KOPT-K1 (cell line): ENCODE measurements around the gene TIMP3.
"Not testable (repeated sequence)": the region's sequence is repeated elsewhere in the genome, so short reads cannot be mapped to it uniquely, and the experiment has no call there.

Source experiments
- H3K27ac ChIP-seq: fragments of 200-600 bp; sonication (generic); 2 replicates; pipeline ENCODE4 v1.5.1; 2016; ENCODE audit warnings: antibody characterized with exemption, mild to moderate bottlenecking, low read depth, low read length; ENCODE audit not compliant: poor library complexity, severe bottlenecking
- H3K36me3 ChIP-seq: fragments of 200-600 bp; sonication (generic); 2 replicates; pipeline ENCODE4 v1.5.1; 2017; ENCODE audit warnings: antibody characterized with exemption, mild to moderate bottlenecking, low read length, moderate library complexity; ENCODE audit not compliant: insufficient read depth
- H3K9me3 ChIP-seq: fragments of 200-600 bp; sonication (generic); 2 replicates; pipeline ENCODE4 v1.5.1; 2017; ENCODE audit warnings: antibody characterized with exemption, low read length, mild to moderate bottlenecking; ENCODE audit not compliant: insufficient read depth, poor library complexity, severe bottlenecking

The TIMP3 gene

GRCh38 chr22:32801537-32802236, at the start of gene TIMP3:
TIMP3 (plus strand) TSS chr22:32801705; CDS start chr22:32802002, 297 bp downstream.
- Histone ChIP-seq H3K36me3 (no peaks in the 10 kb centered on the region), H3K27ac (no peak within 1 kb of the TSS), H3K9me3 (no peaks in the 10 kb centered on the region)

GRCh38 chr22:32752326-32752725, 49.2 kb upstream of the TIMP3 start:
- Histone ChIP-seq H3K9me3 (no peaks in the 10 kb centered on the region), H3K36me3 (no peaks in the 10 kb centered on the region), H3K27ac (no peak overlapping the region)

DNA sequence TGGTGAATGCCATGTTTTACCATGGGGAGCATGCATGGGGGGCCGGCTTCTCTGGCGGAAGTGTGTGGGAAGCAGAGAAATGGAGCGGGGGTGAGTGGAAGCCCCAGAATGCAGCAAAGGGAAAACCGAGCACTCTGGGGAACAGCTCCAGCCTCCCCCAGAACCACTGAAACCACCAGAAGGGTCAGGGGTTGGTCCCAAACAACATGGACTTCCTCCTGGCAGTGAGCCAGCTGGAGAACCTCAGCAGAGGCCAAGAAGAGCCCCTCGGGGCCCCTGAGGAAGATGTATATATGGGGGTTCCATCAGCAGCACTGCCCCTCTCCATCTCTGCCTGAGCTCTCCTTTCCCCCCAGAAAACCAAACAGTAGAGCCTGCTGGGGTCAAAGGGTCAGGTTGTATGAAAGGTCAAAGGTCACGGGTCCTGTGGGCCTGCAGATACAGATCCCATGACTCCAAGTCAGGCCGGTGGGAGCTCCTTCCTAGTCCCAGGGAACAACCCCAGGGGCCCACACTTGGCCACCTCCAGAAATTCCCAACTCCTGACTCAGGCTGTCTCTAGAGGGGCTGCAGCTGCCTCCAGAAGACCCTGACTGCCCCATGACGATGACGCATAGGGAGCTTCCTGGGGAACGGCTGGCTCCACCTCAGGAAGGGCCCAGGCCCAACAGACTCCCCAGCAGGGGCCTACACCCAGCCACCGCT, 48.5 kb upstream of the TIMP3 start:
- no peak overlapping the region for H3K27ac ChIP-seq
- H3K36me3 ChIP-seq = no peaks in the 10 kb centered on the region
- H3K9me3 ChIP-seq = no peaks in the 10 kb centered on the region

GRCh38 chr22:32753591-32753990, 47.9 kb upstream of the TIMP3 start:
- Histone ChIP-seq H3K9me3 (no peaks in the 10 kb centered on the region), H3K36me3 (no peaks in the 10 kb centered on the region), H3K27ac (no peak overlapping the region)

- H3K36me3 ChIP-seq = no peaks in the 10 kb centered on the region
- H3K27ac ChIP-seq = no peak overlapping the region
- no peaks in the 10 kb centered on the region for H3K9me3 ChIP-seq
Observed at GRCh38 chr22:32754413-32755041, 47.0 kb upstream of the TIMP3 start.

- not testable (repeated sequence) for H3K27ac ChIP-seq, H3K9me3 ChIP-seq, H3K36me3 ChIP-seq
Observed at GRCh38 chr22:32757086-32757762, 44.3 kb upstream of the TIMP3 start.

DNA sequence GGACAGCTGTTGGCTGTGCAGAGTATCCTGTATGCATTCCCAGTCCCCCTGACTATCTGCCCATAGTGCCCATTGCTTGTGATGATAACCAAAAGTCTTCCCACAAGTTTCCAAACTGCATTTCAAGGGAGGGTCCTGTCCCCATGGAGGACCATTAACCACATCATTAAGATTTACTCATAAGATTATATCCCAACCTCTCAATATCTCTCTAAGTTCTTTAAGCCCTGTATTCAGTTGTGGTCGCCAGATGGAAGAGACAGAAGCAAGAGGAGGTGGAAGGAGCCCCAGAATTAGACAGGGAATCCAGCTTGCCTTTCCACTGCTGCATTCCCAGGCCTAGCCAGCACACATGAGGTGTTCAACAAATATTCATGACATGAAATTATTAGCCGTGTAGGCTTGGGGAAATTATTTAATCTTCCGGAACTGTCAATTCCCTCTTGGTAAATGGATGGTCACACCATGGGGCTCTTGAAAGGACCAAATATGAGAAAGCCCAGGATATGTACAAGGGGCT, 42.6 kb upstream of the TIMP3 start:
- no peak overlapping the region for H3K27ac ChIP-seq
- no peaks in the 10 kb centered on the region for H3K9me3 ChIP-seq

DNA sequence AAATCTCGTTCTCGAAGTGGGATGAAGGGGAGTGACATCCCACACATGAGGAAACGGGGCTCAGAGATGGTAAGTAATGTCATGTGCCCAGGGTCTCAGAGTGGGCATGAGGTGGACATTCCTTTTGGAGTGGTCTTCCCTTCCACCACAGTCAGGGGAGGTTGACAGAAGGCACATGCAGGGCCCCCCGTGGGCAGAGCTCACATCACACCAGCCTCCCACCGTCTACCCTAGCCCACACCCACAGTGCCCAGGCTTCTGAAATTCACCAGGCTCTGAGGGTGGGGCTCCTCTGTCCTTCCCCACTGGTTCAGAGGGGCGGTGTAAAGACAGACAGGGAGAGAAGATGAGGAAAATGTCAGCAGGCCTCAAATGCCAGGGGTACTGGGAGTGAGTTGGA, 41.1 kb upstream of the TIMP3 start:
- no peaks in the 10 kb centered on the region for H3K36me3 ChIP-seq
- H3K9me3 ChIP-seq = no peaks in the 10 kb centered on the region
- no peak overlapping the region for H3K27ac ChIP-seq

More for the DNA sequence above, 42.6 kb upstream of the TIMP3 start:
- H3K36me3 ChIP-seq = no peaks in the 10 kb centered on the region

DNA sequence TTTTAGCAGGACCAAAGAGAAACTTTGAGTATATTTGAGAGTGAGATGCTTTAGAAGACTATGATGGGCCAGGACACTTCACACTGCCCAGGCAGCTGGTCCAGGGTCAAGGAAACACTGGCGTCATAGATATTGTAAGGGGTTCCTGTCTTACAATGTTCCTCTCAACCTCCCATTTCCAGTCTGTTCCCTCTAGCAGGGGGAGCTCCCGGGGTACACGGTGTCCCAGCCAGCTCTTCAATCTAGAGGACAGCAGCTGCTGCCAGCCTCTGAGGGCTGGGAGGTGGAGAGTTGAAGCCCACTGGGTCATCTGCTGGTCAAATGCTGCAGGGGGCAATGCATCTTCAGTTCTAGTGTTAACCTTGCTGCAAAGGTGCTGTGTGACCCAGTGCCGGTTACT, 40.7 kb upstream of the TIMP3 start:
- Histone ChIP-seq H3K27ac (no peak overlapping the region), H3K9me3 (no peaks in the 10 kb centered on the region)

DNA sequence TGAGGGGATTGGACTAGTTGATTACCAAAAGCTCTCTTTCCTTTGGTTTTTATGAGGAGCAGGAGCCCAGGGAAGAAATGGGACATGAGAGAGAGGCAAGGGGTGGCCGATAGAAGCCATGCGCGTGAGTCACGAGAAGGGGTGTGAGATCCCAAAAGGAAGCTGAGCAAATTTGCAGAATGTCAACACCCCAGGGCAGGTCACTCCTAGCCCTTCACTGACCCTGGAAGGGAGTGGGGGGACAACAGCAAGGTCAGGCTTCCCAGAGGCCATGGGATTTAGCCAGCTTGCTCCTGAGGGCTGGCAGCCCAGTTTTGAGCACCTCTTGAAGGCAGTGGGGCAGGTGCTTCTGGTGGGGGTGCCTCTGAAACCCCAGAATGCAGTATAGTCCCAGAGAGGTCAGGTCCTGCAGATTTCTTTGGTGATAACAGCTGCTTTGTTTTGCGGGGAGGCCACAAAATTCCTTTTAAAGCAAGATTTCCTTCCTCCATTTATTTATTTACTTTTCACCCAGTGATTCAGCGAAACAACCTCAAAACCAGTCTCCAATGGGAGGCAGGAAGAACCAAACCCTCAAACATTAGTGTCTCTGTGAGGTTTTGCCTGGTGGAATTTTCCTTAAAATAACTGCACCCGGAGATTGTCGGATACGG, 40.1 kb upstream of the TIMP3 start:
- Histone ChIP-seq H3K9me3 (no peaks in the 10 kb centered on the region), H3K27ac (no peak overlapping the region), H3K36me3 (no peaks in the 10 kb centered on the region)

More for the DNA sequence above, 40.7 kb upstream of the TIMP3 start:
- H3K36me3 ChIP-seq = no peaks in the 10 kb centered on the region

- Histone ChIP-seq H3K36me3 (no peaks in the 10 kb centered on the region), H3K9me3 (no peaks in the 10 kb centered on the region), H3K27ac (no peak overlapping the region)
Observed at GRCh38 chr22:32764330-32765131, 37.0 kb upstream of the TIMP3 start.

DNA sequence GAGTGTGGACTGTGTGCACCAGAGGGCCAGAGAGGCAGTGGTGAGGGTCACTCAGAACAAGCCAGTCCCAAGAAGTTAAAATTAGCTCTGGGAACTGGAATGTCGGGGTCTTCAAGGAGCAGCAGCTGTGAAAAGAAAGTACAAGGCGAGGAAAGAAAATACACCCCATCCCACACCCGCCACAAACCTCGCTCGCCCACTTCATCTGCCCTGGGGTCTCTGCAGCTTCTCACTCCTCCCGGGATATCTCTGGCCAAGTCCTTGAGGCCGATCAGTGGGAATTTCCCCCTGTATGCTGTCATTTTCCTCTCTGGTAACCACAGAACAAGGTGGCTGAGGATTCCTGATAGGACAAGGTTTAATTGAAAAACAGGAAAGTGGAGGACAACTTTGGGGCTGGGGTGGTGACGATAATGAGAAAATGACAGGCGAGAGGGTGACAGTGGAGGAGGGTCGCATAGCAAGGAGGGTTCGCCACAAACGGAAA, 36.3 kb upstream of the TIMP3 start:
- Histone ChIP-seq H3K36me3 (no peaks in the 10 kb centered on the region), H3K27ac (no peak overlapping the region), H3K9me3 (no peaks in the 10 kb centered on the region)

DNA sequence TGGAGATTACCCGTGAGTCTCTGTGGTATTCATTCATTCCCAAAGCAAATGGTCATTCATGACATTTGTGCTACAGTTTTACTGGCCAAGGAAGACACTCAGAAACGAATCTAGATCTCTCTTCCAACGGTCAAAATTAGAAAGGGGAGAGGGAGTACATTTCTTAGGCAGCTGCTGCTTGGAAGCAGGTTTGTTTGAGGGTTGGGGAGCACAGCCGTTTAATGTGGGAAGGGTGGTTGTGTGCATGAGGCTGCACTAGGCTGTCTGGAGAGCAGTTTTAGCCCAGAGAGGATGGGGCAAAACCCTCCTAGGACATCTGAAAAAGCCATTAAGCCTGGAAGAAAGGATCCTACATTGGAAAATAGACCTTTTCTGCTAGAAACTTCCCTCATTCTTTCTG, 29.7 kb upstream of the TIMP3 start:
- peak overlapping the region; percentile 70 for H3K27ac ChIP-seq
- no peaks in the 10 kb centered on the region for H3K9me3 ChIP-seq
- no peaks in the 10 kb centered on the region for H3K36me3 ChIP-seq

DNA sequence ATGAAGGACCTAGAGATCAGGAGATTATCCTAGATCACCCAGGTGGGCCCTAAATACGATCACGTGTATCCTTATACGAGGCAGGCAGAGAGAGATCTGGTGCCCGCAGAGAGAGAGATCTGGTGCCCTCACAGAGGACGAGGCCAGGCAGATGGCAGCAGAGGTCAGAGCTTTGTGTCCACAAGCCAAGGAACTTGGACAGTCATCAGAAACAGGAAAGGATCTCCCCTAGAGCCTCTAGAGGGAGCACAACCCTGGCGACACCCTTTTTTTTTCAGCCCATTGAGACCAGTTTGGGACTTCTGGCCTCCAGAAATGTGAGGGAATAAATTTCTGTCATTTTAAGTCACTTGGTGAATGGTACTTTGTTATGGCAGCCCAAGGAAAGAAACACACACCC, 25.5 kb upstream of the TIMP3 start:
- no peaks in the 10 kb centered on the region for H3K9me3 ChIP-seq

More for the DNA sequence above, 25.5 kb upstream of the TIMP3 start:
- Histone ChIP-seq H3K27ac (no peak overlapping the region), H3K36me3 (no peaks in the 10 kb centered on the region)
